Central memory CD4-positive, alpha-beta T cell (primary cell): ENCODE data around the gene SIRT2.
"Not testable (repeated sequence)": the region's sequence is repeated elsewhere in the genome, so short reads cannot be mapped to it uniquely, and the experiment has no call there.

ENCODE experiments used
- DNase-seq: peaks from one replicate; pipeline ENCODE4 v3.0.0; 2022
- total RNA-seq, 3 experiments: gene quantifications; one replicate each; lab custom pipeline; 2026; lab: John Stamatoyannopoulos, UW

Gene SIRT2
- 30.9 to 54.8 (median 50.3) reads per million in 3 experiments for total RNA-seq

GRCh38 chr19:38899447-38900201 lies at the start of gene SIRT2, which contains the start of gene NFKBIB:
SIRT2 (minus strand) TSS chr19:38899618; CDS start chr19:38899521, 97 bp downstream.
NFKBIB (plus strand) TSS chr19:38899969; CDS start chr19:38900033, 64 bp downstream.
- peak; percentile 100 for DNase-seq

- no peak for DNase-seq
Observed at GRCh38 chr19:38946229-38947010, 47.0 kb upstream of the SIRT2 start.

DNA sequence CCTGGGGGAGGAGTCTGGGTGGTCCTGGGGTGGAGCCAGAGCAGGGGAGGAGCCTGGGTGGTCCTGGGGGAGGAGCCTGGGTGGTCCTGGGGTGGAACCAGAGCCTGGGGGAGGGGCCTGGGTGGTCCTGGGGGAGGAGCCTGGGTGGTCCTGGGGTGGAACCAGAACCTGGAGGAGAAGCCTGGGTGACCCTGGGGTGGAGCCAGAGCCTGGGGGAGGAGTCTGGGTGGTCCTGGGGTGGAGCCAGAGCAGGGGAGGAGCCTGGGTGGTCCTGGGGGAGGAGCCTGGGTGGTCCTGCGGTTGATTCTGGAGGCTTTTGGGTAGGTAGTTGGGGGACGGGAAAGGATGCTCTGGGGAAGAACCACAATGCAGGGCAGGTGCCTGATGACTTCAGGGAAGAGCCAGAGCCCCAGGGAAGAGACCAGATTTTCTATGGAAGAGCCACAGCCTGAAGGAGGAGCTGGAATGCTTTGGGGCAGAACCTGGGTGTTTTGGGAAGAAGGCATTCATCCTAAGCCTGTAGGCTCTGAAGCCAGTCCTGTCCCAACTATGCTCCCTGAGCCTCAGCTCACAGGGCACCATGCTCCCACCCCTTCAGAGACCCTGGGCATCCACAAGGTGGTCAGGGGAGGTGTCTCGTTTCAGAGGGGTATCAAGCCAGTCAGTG lies 46.3 kb upstream of the SIRT2 start:
- DNase-seq: no peak

GRCh38 chr19:38944981-38945506 lies 45.6 kb upstream of the SIRT2 start:
- no peak for DNase-seq

GRCh38 chr19:38942471-38943181 lies 43.2 kb upstream of the SIRT2 start:
- no peak for DNase-seq

DNA sequence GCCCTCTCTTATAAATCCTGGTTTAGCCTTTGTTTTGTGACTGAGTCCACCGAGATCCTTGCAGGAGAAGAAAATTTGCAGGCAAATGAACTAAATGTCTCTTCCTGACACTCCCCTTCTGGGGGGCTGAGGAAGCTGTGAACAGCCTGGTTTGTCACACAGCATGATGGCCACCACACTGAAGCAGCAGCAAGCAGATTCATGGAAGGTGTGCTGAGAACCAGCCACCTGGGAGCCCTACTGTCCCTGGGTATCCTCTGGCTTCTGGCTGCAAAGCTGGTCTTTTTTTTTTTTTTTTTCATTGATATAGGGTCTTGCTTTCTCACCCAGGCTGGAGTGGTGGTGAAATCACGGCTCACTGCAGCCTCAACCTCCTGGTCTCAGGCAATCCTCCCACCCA lies 42.6 kb upstream of the SIRT2 start:
- no peak for DNase-seq

- DNase-seq: not testable (repeated sequence)
Observed at GRCh38 chr19:38941466-38941865, 42.0 kb upstream of the SIRT2 start.

DNA sequence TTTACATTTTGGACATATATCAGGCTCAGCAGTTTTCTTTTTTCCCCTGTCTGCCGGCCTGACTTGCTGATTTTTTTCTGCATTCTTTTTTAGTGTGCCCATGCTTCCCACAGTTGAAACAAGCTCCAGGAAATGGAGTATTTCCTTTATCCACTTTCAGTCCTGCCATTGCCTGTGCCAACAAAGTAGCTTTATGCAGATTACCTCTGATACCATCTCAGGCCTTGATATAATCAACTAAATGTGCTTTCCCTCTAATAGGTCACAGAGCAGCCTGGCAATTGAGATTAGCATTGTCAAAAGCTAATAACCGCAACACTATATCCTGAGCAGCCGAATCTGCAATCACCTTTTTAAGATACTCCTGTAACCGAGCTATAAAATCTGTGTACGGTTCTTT lies 40.5 kb upstream of the SIRT2 start:
- no peak for DNase-seq

GRCh38 chr19:38933544-38933943 lies 34.1 kb upstream of the SIRT2 start:
- no peak for DNase-seq

- peak; percentile 17 for DNase-seq
Observed at GRCh38 chr19:38932425-38933179, 33.2 kb upstream of the SIRT2 start.

DNA sequence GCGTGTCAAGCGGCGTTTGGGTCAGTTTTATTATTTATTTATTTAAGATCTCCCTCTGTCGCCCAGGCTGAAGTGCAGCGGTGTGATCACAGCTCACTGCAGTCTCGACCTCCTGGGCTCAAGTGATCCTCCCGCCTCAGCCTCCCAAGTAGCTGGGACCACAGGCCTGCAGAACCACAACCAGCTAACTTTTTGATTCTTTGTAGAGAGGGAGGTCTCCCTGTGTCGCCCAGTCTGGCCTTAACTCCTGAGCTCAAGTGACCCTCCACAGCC lies 32.0 kb upstream of the SIRT2 start:
- no peak for DNase-seq

GRCh38 chr19:38930776-38931520 lies 31.5 kb upstream of the SIRT2 start, which contains the start of gene MRPS12:
MRPS12 (plus strand) TSS chr19:38930944; CDS start chr19:38931295, 351 bp downstream.
- peak; percentile 99 for DNase-seq

GRCh38 chr19:38929929-38930775 lies 30.7 kb upstream of the SIRT2 start, which contains the start of gene SARS2:
SARS2 (minus strand) TSS chr19:38930763; CDS start chr19:38930736, 27 bp downstream.
- peak; percentile 95 for DNase-seq

DNA sequence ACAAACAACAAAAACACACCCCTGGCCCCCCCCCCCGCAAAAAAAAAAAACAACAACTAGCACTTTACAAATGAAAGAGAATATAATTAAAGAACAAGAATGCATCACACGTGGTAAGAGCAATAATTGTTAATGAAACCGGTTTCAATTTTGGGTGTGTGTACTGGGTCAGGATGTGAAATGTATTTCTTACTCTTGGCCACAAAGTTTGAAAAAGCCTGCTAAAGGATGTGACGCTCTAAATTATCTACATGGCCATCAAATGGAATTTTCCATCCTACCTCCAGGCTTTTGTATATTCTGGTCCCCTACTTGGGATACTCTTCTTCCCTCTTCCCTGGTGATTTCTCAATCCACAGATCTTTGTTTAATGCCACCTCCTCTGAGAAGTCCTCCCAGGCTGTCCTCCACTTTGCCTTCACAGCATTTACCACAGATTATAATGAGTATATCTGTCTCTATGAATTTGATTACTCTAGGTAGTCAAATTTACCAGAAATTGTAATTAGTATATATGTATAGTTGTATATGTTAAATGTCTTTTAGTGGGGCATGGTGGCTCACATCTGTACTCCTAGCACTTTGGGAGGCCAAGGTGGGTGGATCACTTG lies 29.1 kb upstream of the SIRT2 start:
- DNase-seq: no peak

GRCh38 chr19:38924388-38924787 lies 25.0 kb upstream of the SIRT2 start:
- no peak for DNase-seq

- no peak for DNase-seq
Observed at GRCh38 chr19:38922482-38922881, 23.1 kb upstream of the SIRT2 start.

- no peak for DNase-seq
Observed at GRCh38 chr19:38921420-38922274, 22.2 kb upstream of the SIRT2 start.
